Vagina (tissue), 2 donors: Measurements from ENCODE around the gene CST2. TPM values are rescaled to one million over a fixed set of nuclear protein-coding genes. Genes with fewer than 3 reads are reported as not detected.
"Not testable (repeated sequence)": the region's sequence is repeated elsewhere in the genome, so short reads cannot be mapped to it uniquely, and the experiment has no call there.

Experiments used
- DNase-seq, 2 donors: peaks; one replicate each; pipeline ENCODE4 v3.0.0-alpha.2; 2017; ENCODE audit errors: extremely low spot score in 2 of 2
- H3K27ac ChIP-seq: fragments of 200-600 bp; sonication (generic); one replicate; pipeline ENCODE4 v1.5.1; 2019
- H3K27me3 ChIP-seq: fragments of 200-600 bp; sonication (generic); one replicate; pipeline ENCODE4 v1.5.1; 2019
- H3K36me3 ChIP-seq, 2 donors: fragments of 200-600 bp; sonication (generic); one replicate each; pipeline ENCODE4 v1.5.1; 2017 to 2019
- H3K4me1 ChIP-seq: fragments of 200-600 bp; sonication (generic); one replicate; pipeline ENCODE4 v1.5.1; 2019
- H3K4me3 ChIP-seq, 2 donors: fragments of 200-600 bp; sonication (generic); 1 replicate in 1 of 2; 2 replicates in 1 of 2; pipeline ENCODE4 v1.5.1; 2016 to 2019
- H3K9me3 ChIP-seq: fragments of 200-600 bp; sonication (generic); one replicate; pipeline ENCODE4 v1.5.1; 2019
- CTCF ChIP-seq, 3 experiments: fragments of 450-650 bp in 2 of 3; fragments of 200-600 bp in 1 of 3; sonication (generic) in 1 of 3; IDR thresholded peaks; one replicate each; pipeline ENCODE4 v1.5.1; 2017 to 2019; ENCODE audit warnings: antibody characterized with exemption in 3 of 3, mild to moderate bottlenecking in 2 of 3, moderate library complexity in 2 of 3
- POLR2A ChIP-seq, 2 donors: fragments of 450-650 bp; IDR thresholded peaks; one replicate each; pipeline ENCODE4 v1.6.1; 2017; ENCODE audit warnings: antibody characterized with exemption in 2 of 2, mild to moderate bottlenecking in 2 of 2, moderate library complexity in 2 of 2
- POLR2AphosphoS5 ChIP-seq, 2 donors: sonication (generic); formaldehyde crosslinking; IDR thresholded peaks; one replicate each; pipeline ENCODE4 v1.9.0; 2017; ENCODE audit warnings: antibody characterized with exemption in 2 of 2, mild to moderate bottlenecking in 2 of 2, low read depth in 1 of 2; ENCODE audit not compliant: insufficient read depth in 1 of 2
- intact Hi-C: fragments of 100-400 bp; cut with DNase I; formaldehyde crosslinking; loops from one replicate; pipeline ENCODE4 v1.15.1; 2023
- total RNA-seq: library from RNA; depleted of rRNA; stranded (reverse); fragments of >200 nt; gene quantifications from one replicate; pipeline ENCODE4 v1.2.3, GENCODE V29; 2016

The CST2 gene
- total RNA-seq, 1 donor from 2014 or later = not detected

- no peaks in the 10 kb centered on the region for H3K36me3 ChIP-seq
- no peaks in the 10 kb centered on the region for H3K9me3 ChIP-seq
- intact Hi-C loops = no loop called here
- no peak overlapping the region for H3K27ac ChIP-seq
- no peak for TF ChIP-seq POLR2A (IDR thresholded peaks at IDR 0.05)
- H3K4me1 ChIP-seq = no peaks in the 10 kb centered on the region
- no peak overlapping the region for H3K4me3 ChIP-seq
- no peak for DNase-seq
- H3K27me3 ChIP-seq = no peaks in the 10 kb centered on the region
Observed at GRCh38 chr20:23782366-23782983, 44.1 kb downstream of the CST2 start.

- H3K4me1 ChIP-seq, H3K4me3 ChIP-seq, intact Hi-C loops, DNase-seq, H3K27ac ChIP-seq, H3K27me3 ChIP-seq, H3K36me3 ChIP-seq, H3K9me3 ChIP-seq: not testable (repeated sequence)
Observed at GRCh38 chr20:23778676-23779075, 47.9 kb downstream of the CST2 start.

- H3K9me3 ChIP-seq, H3K4me3 ChIP-seq, H3K27me3 ChIP-seq, H3K4me1 ChIP-seq, DNase-seq, H3K36me3 ChIP-seq, H3K27ac ChIP-seq, intact Hi-C loops: not testable (repeated sequence)
Observed at GRCh38 chr20:23777380-23777779, 49.1 kb downstream of the CST2 start.

- Histone ChIP-seq H3K27ac (no peak overlapping the region), H3K36me3 (no peaks in the 10 kb centered on the region), H3K27me3 (no peaks in the 10 kb centered on the region), H3K9me3 (no peaks in the 10 kb centered on the region), H3K4me1 (no peaks in the 10 kb centered on the region), H3K4me3 (no peak overlapping the region)
- intact Hi-C loops = no loop called here
- DNase-seq = peak in 1 of 2 donors; percentile 77
- no peak for TF ChIP-seq CTCF (IDR thresholded peaks at IDR 0.05)
- no peak for TF ChIP-seq POLR2AphosphoS5 (IDR thresholded peaks at IDR 0.05; ENCODE audit: insufficient read depth in 1 of 2, low read depth in 1 of 2)
- TF ChIP-seq POLR2A (IDR thresholded peaks at IDR 0.05) = no peak
Observed at GRCh38 chr20:23776067-23776771, 50.3 kb downstream of the CST2 start.

GRCh38 chr20:23774081-23774480 is 52.4 kb downstream of the CST2 start:
- Histone ChIP-seq H3K9me3 (no peaks in the 10 kb centered on the region), H3K27me3 (no peaks in the 10 kb centered on the region), H3K27ac (no peak overlapping the region), H3K4me3 (no peak overlapping the region), H3K4me1 (no peaks in the 10 kb centered on the region), H3K36me3 (no peaks in the 10 kb centered on the region)
- DNase-seq = peak in 1 of 2 donors; percentile 65
- intact Hi-C loops = no loop called here
- TF ChIP-seq POLR2AphosphoS5 (IDR thresholded peaks at IDR 0.05; ENCODE audit: insufficient read depth in 1 of 2, low read depth in 1 of 2) = no peak
- TF ChIP-seq CTCF (IDR thresholded peaks at IDR 0.05) = no peak
- TF ChIP-seq POLR2A (IDR thresholded peaks at IDR 0.05) = no peak

Other genes with a start within 250 kb of the CST2 start
- gene CST9, start 220.8 kb downstream of the CST2 start, total RNA-seq = not detected
- 1,106 TPM for gene CST3, start 188.8 kb downstream of the CST2 start, total RNA-seq
- not detected for gene CST4, start 137.7 kb downstream of the CST2 start, total RNA-seq
- gene CST1, start 75.8 kb downstream of the CST2 start, total RNA-seq = not detected
- not detected for gene CST5, start 53.0 kb upstream of the CST2 start, total RNA-seq
- not detected for gene GGTLC1, start 162.1 kb upstream of the CST2 start, total RNA-seq